Coronary artery (tissue), 2 donors: Measurements from ENCODE around the gene LINGO1.

Experiments
- DNase-seq: peaks from one replicate; pipeline ENCODE4 v3.0.0-alpha.2; 2017; ENCODE audit warnings: low spot score
- H3K27ac ChIP-seq, 2 donors: fragments of 200-600 bp; sonication (generic); one replicate each; pipeline ENCODE4 v1.5.1; 2016 to 2019
- H3K4me3 ChIP-seq: fragments of 200-600 bp; sonication (generic); 2 replicates; pipeline ENCODE4 v1.5.1; 2016; ENCODE audit warnings: mild to moderate bottlenecking, moderate library complexity
- TF ChIP-seq, protein P1 (sequence below): fragments of 200-600 bp; sonication (generic); IDR thresholded peaks from one replicate; pipeline ENCODE4 v1.5.1; 2019; ENCODE audit warnings: antibody characterized with exemption

LINGO1 gene

GRCh38 chr15:77604973-77605372 lies 27.7 kb downstream of the LINGO1 start:
- Histone ChIP-seq H3K4me3 (no peak overlapping the region), H3K27ac (no peak overlapping the region)
- DNase-seq = no peak
- TF ChIP-seq, protein P1, sequence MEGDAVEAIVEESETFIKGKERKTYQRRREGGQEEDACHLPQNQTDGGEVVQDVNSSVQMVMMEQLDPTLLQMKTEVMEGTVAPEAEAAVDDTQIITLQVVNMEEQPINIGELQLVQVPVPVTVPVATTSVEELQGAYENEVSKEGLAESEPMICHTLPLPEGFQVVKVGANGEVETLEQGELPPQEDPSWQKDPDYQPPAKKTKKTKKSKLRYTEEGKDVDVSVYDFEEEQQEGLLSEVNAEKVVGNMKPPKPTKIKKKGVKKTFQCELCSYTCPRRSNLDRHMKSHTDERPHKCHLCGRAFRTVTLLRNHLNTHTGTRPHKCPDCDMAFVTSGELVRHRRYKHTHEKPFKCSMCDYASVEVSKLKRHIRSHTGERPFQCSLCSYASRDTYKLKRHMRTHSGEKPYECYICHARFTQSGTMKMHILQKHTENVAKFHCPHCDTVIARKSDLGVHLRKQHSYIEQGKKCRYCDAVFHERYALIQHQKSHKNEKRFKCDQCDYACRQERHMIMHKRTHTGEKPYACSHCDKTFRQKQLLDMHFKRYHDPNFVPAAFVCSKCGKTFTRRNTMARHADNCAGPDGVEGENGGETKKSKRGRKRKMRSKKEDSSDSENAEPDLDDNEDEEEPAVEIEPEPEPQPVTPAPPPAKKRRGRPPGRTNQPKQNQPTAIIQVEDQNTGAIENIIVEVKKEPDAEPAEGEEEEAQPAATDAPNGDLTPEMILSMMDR = no peak

DNA sequence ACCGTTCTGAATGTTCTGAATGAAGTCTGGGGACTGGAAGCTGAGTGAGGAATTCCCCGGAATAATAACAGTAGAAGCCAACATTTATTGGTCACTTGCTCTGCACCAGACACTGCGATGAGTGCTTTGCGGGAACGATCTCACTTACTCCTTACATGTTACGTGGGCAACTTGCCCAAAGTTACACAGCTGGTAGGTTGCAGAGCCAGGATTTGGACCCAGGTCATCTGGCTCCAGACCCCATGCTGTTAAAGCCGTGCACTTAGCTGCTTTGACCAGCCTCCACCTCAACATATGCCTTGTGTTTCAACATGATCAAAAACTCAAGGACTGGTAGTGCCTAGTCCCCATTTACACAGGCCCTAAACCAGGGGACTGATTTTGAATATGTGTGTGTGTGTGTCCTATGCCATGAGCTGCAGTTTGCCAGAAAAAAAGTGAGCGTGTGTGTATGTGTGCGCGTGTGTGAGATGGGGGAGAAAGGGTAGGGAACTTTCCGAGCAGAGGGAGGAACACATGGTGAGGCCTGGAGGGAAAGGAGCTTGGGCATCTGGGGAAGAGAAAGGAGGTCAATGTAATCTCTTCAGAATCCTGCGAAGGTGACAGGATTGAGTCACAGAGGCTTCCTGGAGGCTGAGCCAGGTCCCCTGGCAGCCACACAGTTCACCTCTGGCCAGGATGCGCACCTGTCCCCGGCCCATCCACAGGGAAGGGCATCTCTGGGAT lies 28.9 kb downstream of the LINGO1 start:
- H3K4me3 ChIP-seq = no peak overlapping the region
- no peak for DNase-seq
- TF ChIP-seq, protein P1 = no peak
- H3K27ac ChIP-seq = no peak overlapping the region

GRCh38 chr15:77602800-77603199 lies 29.9 kb downstream of the LINGO1 start:
- Histone ChIP-seq H3K4me3 (no peak overlapping the region), H3K27ac (no peak overlapping the region)
- no peak for DNase-seq
- TF ChIP-seq, protein P1 = no peak

DNA sequence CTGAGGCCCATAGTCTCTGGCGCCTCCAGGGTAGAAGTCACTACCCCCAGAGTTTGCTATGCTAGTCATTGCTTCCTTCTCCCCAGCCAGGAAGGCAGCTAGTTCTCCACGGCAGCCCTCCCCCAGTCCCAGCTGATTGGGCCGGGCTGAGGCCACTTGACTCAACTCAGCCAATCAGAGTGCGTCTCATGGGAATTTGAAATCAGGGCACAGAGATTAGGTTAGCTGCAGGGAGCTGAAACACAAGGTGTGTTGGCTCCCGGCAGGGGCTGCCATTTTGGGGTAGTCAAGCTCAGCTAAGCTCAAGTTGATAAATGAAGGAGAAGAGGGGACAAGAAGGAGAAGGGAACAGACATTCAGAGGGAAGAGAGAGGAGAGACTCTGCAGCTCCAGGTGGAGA lies 32.8 kb downstream of the LINGO1 start:
- no peak for DNase-seq
- Histone ChIP-seq H3K4me3 (no peak overlapping the region), H3K27ac (no peak overlapping the region)
- TF ChIP-seq, protein P1 = no peak

DNA sequence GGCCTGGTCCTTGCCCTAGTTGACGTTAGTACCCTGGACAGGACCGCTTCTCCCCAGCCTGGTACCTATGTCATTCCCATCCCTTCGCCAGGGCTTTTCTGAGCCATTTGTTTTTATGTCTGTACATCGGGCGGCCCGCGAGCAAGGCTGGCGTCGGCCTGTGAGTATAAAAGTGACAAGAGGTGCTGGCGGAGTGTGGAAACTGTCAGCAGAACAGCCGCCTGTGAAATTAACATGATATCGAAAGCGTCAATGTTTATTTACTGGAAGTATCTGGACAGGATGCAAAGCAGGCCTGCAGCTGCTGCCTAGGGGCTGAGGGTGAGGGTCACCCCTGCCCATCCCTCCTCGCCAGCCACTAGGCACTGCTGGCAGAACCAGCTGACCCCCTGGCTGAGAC lies 33.4 kb downstream of the LINGO1 start:
- TF ChIP-seq, protein P1 = no peak
- no peak overlapping the region for H3K4me3 ChIP-seq
- DNase-seq = no peak
- no peak overlapping the region for H3K27ac ChIP-seq

DNA sequence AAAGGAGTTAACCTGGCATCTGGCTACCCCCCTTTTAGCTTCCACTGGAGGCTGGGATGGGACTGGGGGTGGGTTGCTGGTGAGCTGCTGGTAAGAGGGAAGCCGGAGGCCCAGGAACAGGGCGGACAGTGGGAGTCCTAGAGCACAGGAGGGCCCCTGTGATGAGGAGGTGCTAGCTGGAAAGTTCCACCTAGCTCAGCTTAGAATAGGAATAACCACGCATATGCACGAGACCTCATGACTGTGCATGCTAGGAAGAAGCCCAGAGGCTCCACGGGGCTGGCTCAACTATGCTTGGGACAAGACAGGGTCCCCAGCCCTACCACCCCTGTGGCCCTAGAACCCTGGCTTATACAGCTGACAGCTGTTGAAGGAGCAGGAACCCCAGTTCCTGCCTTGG lies 34.1 kb downstream of the LINGO1 start:
- Histone ChIP-seq H3K27ac (no peak overlapping the region), H3K4me3 (no peak overlapping the region)
- TF ChIP-seq, protein P1 = no peak
- DNase-seq = no peak

GRCh38 chr15:77597804-77598453 lies 34.8 kb downstream of the LINGO1 start:
- TF ChIP-seq, protein P1 = no peak
- H3K27ac ChIP-seq = no peak overlapping the region
- DNase-seq = no peak
- H3K4me3 ChIP-seq = no peak overlapping the region
